Natural killer cell treated with Interleukin-12 subunit alpha and Interleukin-12 subunit beta and Interleukin-15 and Interleukin-18, amount 100 ng/mL, for 72 hours (primary cell): ENCODE data around the gene GARNL3. TPM values are rescaled to one million over a fixed set of nuclear protein-coding genes. Genes with fewer than 3 reads are reported as not detected.
A peak's percentile ranks its signal among the peaks of the same experiment; 100 is the strongest.

Experiments used
- ATAC-seq, 2 donors: fragments of 150-1000 bp; cut with Tn5 transposase in 1 of 2; sonication (Bioruptor Pico), chemical (Tn5 transposase) in 1 of 2; 2 replicates each; pipeline ENCODE4 v1.10.0; 2021
- DNase-seq: peaks from one replicate; pipeline ENCODE4 v3.0.0; 2022; ENCODE audit warnings: low spot score
- H3K27ac Mint-ChIP-seq, 2 donors: 1 replicate in 1 of 2; 2 replicates in 1 of 2; pipeline ENCODE4 v1.8.0; 2022; ENCODE audit warnings: mixed read lengths in 2 of 2, mild to moderate bottlenecking in 1 of 2, moderate library complexity in 1 of 2
- H3K27me3 Mint-ChIP-seq, 2 donors: 1 replicate in 1 of 2; 2 replicates in 1 of 2; pipeline ENCODE4 v1.8.0; 2022; ENCODE audit warnings: mixed read lengths in 2 of 2
- H3K36me3 Mint-ChIP-seq: one replicate; pipeline ENCODE4 v1.8.0; 2022; ENCODE audit warnings: mixed read lengths
- H3K4me1 Mint-ChIP-seq, 2 donors: 1 replicate in 1 of 2; 2 replicates in 1 of 2; pipeline ENCODE4 v1.8.0; 2022; ENCODE audit warnings: low read depth in 2 of 2, mixed read lengths in 2 of 2, mild to moderate bottlenecking in 1 of 2
- H3K4me3 Mint-ChIP-seq: one replicate; pipeline ENCODE4 v1.8.0; 2022; ENCODE audit warnings: mixed read lengths
- H3K9me3 Mint-ChIP-seq: 2 replicates; pipeline ENCODE4 v1.8.0; 2022; ENCODE audit warnings: mixed read lengths
- total RNA-seq, 2 donors: library from RNA; stranded (reverse); gene quantifications; one replicate each; pipeline ENCODE4 v1.2.3, GENCODE V29; 2022

The GARNL3 gene
- total RNA-seq, 2 donors from 2014 or later = 1.2 to 7.4 TPM

GRCh38 chr9:127399736-127400269, 135.2 kb downstream of the GARNL3 start:
- Mint-ChIP-seq H3K9me3 (no peaks in the 10 kb centered on the region), H3K27me3 (peaks cover 0 to 5% of the 10 kb centered on the region in 2 donors), H3K36me3 (no peaks in the 10 kb centered on the region), H3K4me1 (peaks cover 15 to 16% of the 10 kb centered on the region in 2 donors), H3K27ac (no peak overlapping the region), H3K4me3 (no peak overlapping the region)
- DNase-seq (no peak), ATAC-seq (no peak)

- H3K4me1 Mint-ChIP-seq = peaks cover 6 to 7% of the 10 kb centered on the region in 2 donors
- H3K9me3 Mint-ChIP-seq = no peaks in the 10 kb centered on the region
- ATAC-seq (no peak), DNase-seq (no peak)
- H3K36me3 Mint-ChIP-seq = no peaks in the 10 kb centered on the region
- no peaks in the 10 kb centered on the region for H3K27me3 Mint-ChIP-seq
- H3K27ac Mint-ChIP-seq = no peak overlapping the region
- no peak overlapping the region for H3K4me3 Mint-ChIP-seq
These were observed 138.0 kb downstream of the GARNL3 start for GRCh38 chr9:127402401-127403090.

GRCh38 chr9:127403507-127404192, 139.1 kb downstream of the GARNL3 start:
- Mint-ChIP-seq H3K36me3 (no peaks in the 10 kb centered on the region), H3K27ac (no peak overlapping the region), H3K9me3 (no peaks in the 10 kb centered on the region), H3K4me1 (no peaks in the 10 kb centered on the region), H3K4me3 (no peak overlapping the region), H3K27me3 (no peaks in the 10 kb centered on the region)
- ATAC-seq (no peak), DNase-seq (no peak)

- Mint-ChIP-seq H3K4me3 (no peak overlapping the region), H3K27me3 (no peaks in the 10 kb centered on the region), H3K9me3 (no peaks in the 10 kb centered on the region), H3K27ac (no peak overlapping the region), H3K36me3 (no peaks in the 10 kb centered on the region), H3K4me1 (no peaks in the 10 kb centered on the region)
- DNase-seq = no peak
- peak in 1 of 2 donors; percentile 18 for ATAC-seq
These were observed 140.1 kb downstream of the GARNL3 start for GRCh38 chr9:127404631-127405030.

GRCh38 chr9:127405344-127406125, 141.0 kb downstream of the GARNL3 start:
- no peak for DNase-seq
- H3K27me3 Mint-ChIP-seq = no peaks in the 10 kb centered on the region
- H3K36me3 Mint-ChIP-seq = no peaks in the 10 kb centered on the region
- H3K4me1 Mint-ChIP-seq = no peaks in the 10 kb centered on the region
- H3K27ac Mint-ChIP-seq = peak overlapping the region in 1 of 2 donors; percentile 33
- H3K9me3 Mint-ChIP-seq = no peaks in the 10 kb centered on the region
- no peak overlapping the region for H3K4me3 Mint-ChIP-seq
- no peak for ATAC-seq

- Mint-ChIP-seq H3K4me1 (no peaks in the 10 kb centered on the region), H3K36me3 (no peaks in the 10 kb centered on the region), H3K27me3 (no peaks in the 10 kb centered on the region), H3K27ac (no peak overlapping the region), H3K9me3 (no peaks in the 10 kb centered on the region), H3K4me3 (no peak overlapping the region)
- ATAC-seq (peak in 1 of 2 donors; percentile 36), DNase-seq (no peak)
These were observed 142.4 kb downstream of the GARNL3 start for GRCh38 chr9:127406799-127407491.

GRCh38 chr9:127407492-127407843, 142.9 kb downstream of the GARNL3 start:
- no peak overlapping the region for H3K4me3 Mint-ChIP-seq
- no peaks in the 10 kb centered on the region for H3K4me1 Mint-ChIP-seq
- no peaks in the 10 kb centered on the region for H3K36me3 Mint-ChIP-seq
- ATAC-seq (no peak), DNase-seq (no peak)
- no peaks in the 10 kb centered on the region for H3K27me3 Mint-ChIP-seq
- H3K9me3 Mint-ChIP-seq = no peaks in the 10 kb centered on the region
- no peak overlapping the region for H3K27ac Mint-ChIP-seq

GRCh38 chr9:127411122-127411521, 146.5 kb downstream of the GARNL3 start:
- peaks cover 0 to 2% of the 10 kb centered on the region in 2 donors for H3K27me3 Mint-ChIP-seq

GRCh38 chr9:127415141-127415540, 150.6 kb downstream of the GARNL3 start:
- Mint-ChIP-seq H3K27me3 (peaks cover 0 to 2% of the 10 kb centered on the region in 2 donors), H3K4me1 (peaks cover 4 to 5% of the 10 kb centered on the region in 2 donors), H3K9me3 (no peaks in the 10 kb centered on the region), H3K36me3 (no peaks in the 10 kb centered on the region), H3K27ac (no peak overlapping the region), H3K4me3 (no peak overlapping the region)
- ATAC-seq = no peak
- no peak for DNase-seq

More at GRCh38 chr9:127411122-127411521, 146.5 kb downstream of the GARNL3 start:
- no peak overlapping the region for H3K4me3 Mint-ChIP-seq
- no peaks in the 10 kb centered on the region for H3K9me3 Mint-ChIP-seq
- ATAC-seq = no peak
- no peaks in the 10 kb centered on the region for H3K36me3 Mint-ChIP-seq
- DNase-seq = no peak
- no peak overlapping the region for H3K27ac Mint-ChIP-seq
- no peaks in the 10 kb centered on the region for H3K4me1 Mint-ChIP-seq

- ATAC-seq (no peak), DNase-seq (no peak)
- Mint-ChIP-seq H3K27me3 (peaks cover 0 to 2% of the 10 kb centered on the region in 2 donors), H3K4me1 (peaks cover 4 to 5% of the 10 kb centered on the region in 2 donors), H3K9me3 (no peaks in the 10 kb centered on the region), H3K27ac (no peak overlapping the region), H3K4me3 (no peak overlapping the region), H3K36me3 (no peaks in the 10 kb centered on the region)
These were observed 151.1 kb downstream of the GARNL3 start for GRCh38 chr9:127415657-127416056.

- Mint-ChIP-seq H3K4me1 (peaks cover 5 to 7% of the 10 kb centered on the region in 2 donors), H3K4me3 (no peak overlapping the region), H3K9me3 (no peaks in the 10 kb centered on the region), H3K27me3 (peaks cover 0 to 2% of the 10 kb centered on the region in 2 donors), H3K27ac (no peak overlapping the region), H3K36me3 (no peaks in the 10 kb centered on the region)
- no peak for DNase-seq
- no peak for ATAC-seq
These were observed 152.8 kb downstream of the GARNL3 start for GRCh38 chr9:127417131-127418036.

GRCh38 chr9:127418037-127418471, 153.5 kb downstream of the GARNL3 start:
- no peaks in the 10 kb centered on the region for H3K36me3 Mint-ChIP-seq
- ATAC-seq (peak; percentile 91 to 92), DNase-seq (peak; percentile 74)
- peaks cover 0 to 2% of the 10 kb centered on the region in 2 donors for H3K27me3 Mint-ChIP-seq
- H3K9me3 Mint-ChIP-seq = no peaks in the 10 kb centered on the region
- H3K27ac Mint-ChIP-seq = no peak overlapping the region
- no peak overlapping the region for H3K4me3 Mint-ChIP-seq
- H3K4me1 Mint-ChIP-seq = peaks cover 12% of the 10 kb centered on the region in 2 donors
